GM21825 (cell line): Measurements from ENCODE around the gene STK25.

Source experiments
- ATAC-seq: cut with Tn5 transposase; IDR thresholded peaks from one replicate; pipeline ENCODE4 v1.9.1; 2021; ENCODE audit warnings: mild to moderate bottlenecking, moderate library complexity; ENCODE audit not compliant: unreplicated experiment

Gene STK25

DNA sequence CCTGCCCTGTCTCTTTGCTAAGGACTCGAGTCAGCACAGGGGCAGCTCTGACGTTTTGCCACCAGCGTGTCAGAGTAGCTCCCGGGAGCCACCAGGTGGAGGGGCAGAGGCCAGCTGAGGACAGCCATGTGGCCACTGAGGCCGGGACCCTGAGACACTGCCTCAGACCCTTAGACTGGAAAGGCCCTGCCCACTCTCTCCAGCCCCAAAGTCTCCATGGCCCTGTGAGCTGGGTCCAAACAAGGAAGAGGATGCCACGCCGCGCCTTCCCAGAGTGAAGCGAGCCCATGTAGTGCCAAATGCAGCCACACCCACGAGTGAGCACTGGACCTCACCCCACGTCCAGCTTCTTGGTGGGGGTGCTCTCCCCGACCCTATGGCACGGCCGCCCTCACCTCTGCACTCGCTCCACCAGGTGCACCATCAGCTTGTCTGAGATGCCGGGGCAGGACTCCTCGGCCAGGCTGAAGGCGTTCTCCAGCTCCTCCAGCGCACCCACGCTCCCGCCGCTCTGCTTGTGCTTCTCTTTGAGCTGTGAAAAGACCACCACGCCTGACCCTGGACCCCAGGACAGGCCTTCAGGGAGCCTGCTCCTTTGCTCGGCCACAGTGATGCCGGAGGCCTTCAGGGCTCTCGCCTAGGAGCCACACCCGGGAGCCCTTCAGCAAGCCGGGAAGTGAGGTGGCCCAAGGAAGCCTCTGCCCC is 12.2 kb downstream of the STK25 start:
- no peak for ATAC-seq

DNA sequence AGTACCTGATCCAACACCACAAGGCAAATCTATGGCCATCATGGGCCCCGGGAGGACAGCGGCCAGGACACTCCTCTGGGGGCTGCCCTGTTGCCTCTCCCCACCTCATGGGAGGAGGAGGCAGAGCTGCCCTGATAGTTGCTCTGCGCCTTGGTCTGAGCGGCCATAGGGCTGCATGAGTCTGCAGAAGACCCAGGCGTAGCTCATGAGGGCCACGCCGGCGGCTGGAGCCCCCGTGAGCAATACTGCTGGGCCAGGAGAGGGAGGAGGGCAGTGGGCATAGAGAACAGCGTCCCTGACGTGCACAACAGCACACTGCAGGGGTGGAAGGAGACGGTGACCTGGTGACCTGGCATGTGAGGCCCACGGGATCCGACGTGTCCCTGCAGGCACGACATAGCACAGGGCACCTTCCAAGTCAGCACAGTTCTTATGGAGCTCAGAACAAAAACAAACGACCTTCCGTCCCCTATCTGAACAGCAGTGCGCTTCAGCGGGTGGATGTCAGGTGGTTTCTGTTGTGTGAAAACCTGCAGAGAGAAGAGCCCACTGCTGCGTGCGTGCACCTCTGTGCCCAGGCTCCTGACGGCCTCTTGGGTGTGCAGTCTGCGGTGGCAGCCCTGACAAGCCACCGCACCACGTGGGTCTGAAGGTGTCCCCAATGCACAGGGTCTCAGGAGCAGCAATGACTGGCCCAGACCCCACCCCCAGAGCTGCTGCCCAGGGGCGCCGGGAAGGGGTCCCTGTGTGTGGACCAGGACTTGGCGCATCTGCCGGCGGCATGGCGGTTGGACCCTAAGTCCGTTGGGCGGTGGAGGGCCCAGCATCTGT is 13.0 kb downstream of the STK25 start:
- ATAC-seq, result no peak

DNA sequence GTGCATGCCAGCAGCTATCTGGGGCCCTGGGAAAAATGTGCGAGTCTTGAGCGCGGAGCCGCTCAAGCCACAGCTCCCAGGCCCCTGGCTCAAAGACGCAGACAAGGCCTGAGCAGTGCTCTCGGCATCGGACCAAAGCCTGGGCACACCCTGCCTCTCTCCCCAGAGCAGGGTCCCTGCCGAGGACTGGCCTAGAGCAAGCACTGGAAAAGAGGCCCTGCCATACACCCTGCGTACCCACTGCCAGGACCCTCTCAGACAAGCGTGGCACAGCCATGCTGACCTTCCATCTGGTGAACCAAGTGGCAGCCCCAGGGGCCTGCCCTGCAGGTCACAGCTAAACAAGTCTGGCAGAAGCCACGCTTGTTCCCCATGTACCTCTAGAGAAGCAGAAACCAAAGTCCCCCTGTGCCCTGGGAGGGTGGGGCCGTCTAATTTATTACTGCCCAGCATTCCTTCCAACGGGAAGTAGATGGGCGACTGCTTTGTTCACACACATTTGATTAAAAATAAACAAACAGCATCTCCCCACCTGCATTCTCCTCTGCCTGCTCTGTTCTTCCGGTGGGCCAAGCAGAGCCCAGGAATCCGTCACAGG is 14.0 kb downstream of the STK25 start:
- no peak for ATAC-seq

DNA sequence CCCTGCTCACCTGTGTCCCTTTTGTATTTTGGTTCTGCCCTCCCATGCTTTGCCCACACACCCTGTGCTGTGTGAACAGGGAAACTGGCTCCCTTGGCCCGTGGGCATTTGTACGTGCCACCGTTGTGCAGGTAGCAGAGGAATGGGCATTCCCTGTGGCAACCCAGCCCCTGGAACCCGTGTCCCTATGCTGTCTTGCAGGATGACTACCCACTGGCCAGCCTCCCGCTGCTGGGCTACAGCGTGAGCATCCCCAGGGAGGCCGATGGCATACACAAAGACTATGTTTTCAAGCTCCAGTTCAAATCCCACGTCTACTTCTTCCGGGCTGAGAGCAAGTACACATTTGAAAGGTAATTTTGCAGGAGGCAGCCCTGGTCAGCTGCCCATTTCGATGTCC is 15.3 kb downstream of the STK25 start:
- no peak for ATAC-seq

DNA sequence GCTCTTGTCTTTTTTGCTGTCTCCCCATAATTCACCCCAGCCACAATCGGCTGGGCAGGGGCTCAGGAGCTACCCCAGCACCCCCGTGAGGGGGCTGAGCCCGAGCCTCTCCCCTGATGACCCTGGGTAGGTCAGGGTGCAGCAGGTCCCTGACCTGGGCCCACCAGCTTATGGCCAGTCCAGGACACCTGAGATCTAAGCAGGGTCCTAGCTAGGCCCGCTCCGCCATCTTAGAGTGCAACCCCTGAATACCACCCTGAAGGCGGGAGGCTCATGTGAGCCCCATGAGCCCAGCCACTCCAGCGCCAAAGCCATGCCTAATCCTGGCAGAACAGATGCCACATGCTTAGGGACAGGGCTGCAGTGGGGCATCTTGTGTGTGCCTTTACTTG is 16.2 kb downstream of the STK25 start:
- ATAC-seq, result no peak

DNA sequence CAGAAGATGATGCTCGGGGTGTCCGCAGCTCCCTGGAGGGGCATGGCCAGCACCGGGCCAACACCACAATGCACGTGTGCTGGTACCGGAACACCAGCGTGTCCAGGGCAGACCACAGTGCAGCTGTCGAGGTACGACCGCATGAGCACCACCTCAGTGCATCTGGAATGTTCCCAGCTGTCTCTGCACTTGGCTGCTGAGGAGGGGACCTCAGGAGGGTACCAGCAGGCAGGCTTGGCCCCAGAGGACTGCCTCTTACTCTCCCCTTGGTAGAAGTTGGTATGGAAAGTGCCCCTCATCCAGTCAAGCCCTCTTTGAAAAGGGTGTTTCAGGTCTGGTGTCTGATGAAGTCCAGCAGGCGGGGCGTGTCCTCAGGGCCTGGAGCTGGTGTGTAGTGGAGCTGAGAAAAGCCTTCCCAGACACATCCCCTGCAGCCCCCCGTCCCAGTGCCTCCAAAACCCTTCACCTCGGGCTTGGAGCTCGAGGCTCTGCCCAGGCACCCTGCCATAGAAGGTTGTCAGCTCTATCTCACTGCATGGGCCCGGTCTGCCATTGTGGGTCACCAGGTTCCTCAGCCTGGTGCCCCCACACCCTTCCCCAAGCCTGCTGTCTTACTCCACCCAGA is 16.7 kb downstream of the STK25 start:
- no peak for ATAC-seq

DNA sequence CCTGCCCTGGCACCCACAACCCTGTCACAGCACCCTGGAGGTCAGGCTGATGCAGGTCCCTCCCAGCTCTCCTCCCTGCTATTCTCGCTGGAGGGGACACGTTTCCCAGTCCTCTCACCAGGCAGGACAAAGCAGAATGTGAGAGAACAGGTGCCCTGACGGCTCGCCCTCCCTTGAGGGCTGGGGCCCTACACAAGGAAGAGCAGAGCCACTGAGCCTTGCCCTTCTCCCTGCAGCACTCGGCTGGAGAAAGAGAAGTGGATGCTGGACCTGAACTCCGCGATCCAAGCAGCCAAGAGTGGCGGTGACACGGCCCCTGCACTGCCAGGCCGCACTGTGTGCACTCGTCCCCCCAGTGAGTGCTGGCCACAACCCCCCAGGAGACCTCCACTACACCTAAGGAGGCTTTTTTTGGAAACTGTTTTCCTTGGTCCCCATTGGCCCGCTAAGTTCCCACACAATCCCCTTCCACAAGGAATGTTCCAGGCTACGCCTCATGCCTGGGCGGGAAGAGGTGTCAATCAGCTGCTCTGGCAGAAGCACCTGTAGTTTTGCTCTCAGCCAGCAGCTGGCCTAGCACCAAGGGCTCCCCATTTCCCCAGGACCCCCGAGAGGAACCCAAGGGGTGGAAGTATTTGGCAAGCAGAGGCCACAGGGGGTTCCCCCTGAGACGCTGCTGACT is 17.4 kb downstream of the STK25 start:
- no peak for ATAC-seq

DNA sequence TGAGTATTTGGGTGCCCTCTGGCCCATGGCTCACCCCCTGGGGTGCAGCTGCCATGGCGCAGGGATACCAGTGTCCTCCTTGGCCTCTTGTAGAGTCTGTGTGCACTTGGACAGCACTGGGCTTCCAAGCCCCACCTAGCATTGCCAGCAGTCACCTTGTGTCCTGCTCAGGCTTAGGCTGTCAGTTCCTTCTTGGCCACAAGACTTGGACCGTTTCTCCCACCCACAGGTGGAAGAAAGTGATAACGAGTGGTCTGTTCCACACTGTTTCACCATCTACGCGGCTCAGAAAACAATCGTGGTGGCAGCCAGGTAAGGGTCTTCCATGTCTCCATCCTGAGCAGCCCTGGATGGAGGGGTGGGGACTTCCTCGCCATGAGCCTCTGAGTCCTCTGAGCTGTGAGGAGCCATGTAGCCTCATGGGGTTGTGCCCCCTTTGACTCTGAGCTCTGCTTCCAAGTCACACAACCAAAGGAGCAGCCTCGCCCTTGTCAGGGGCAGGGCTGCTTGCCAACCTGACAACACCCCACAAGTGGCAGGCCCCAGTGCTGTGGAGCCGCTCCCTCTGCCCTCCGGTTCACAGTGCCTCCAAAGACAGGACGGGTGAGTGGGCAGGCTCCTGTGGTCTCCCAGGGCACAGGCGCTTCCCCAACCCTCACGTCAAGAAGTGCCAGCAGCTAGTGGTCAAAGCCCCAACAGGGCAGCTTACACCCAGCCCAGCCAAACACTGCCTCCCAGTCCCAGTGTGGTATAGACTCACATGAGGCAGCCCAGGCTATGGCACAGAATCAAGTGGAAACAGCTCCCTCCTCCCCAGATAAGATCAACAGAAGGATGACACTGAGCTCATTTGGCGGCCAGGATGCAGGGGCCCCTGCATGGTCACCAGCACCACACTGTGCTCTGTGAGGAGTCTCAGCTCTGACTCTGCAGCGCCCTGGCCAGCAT is 18.4 kb downstream of the STK25 start:
- ATAC-seq, result no peak

DNA sequence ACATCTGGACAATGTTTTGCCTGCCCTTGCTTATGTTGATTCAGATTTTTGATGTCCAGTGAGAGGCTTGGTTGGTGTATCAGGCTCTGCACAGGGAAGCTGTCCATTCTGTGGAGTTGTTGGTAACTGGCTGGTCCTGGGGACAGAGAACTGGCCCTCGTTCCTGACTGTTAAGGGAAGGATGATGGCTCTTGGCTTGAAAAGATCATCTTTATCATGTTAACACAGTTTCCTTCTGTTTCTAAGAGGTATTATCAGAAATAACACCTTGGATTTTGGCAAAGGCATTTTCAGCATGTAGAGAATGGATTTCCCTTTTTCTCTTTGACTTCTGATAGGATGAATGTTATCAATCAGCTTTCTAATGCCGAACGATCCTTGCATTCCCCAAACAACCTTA is 19.3 kb downstream of the STK25 start:
- no peak for ATAC-seq

DNA sequence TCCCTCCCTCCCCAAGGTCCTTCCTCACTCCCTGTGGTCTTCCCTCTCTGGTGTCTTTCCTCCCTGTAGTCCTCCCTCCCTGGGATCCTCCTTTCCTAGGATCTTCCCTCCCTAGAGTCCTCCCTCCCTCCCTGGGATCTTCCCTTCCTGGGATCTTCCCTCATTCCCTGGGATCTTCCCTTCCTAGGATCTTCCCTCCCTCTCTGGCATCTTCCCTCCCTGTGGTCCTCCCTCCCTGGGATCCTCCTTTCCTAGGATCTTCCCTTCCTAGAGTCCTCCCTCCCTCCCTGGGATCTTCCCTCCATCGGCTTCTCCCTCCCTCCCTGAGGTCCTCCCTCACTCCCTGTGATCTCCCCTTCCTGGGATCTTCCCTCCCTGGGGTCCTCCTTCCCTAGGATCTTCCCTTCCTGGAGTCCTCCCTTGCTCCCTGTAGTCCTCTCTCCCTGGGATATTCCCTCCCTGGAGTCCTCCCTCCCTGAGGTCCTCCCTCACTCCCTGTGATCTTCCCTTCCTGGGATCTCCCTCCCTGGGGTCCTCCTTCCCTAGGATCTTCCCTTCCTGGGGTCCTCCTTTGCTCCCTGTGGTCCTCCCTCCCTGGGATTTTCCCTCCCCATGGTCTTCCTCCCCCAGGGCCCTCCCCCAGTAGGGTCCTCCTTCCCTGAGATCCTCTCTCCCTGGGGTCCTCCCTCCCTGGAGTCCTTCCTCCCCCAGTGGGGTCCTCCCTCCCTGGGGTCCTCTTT is 23.0 kb downstream of the STK25 start:
- ATAC-seq, result no peak

DNA sequence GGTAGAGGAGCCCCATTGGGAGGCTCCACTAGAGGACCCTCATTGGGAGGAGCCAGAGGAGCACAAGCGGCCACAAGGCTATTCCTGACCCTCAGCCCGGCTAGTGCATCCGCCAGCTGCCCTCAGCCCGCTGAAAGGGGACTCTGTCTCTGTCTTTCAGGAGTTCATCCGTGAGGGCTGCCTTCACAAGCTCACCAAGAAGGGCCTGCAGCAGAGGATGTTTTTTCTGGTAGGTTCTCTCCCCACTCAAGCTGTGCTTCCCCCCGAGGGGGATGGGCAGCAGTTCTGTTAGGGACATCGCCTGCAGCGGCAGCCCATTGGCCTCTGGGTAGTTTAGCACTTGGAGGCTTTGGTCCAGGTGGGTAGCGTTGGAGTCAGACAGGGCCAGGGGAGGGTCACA is 25.1 kb downstream of the STK25 start:
- ATAC-seq, result no peak

DNA sequence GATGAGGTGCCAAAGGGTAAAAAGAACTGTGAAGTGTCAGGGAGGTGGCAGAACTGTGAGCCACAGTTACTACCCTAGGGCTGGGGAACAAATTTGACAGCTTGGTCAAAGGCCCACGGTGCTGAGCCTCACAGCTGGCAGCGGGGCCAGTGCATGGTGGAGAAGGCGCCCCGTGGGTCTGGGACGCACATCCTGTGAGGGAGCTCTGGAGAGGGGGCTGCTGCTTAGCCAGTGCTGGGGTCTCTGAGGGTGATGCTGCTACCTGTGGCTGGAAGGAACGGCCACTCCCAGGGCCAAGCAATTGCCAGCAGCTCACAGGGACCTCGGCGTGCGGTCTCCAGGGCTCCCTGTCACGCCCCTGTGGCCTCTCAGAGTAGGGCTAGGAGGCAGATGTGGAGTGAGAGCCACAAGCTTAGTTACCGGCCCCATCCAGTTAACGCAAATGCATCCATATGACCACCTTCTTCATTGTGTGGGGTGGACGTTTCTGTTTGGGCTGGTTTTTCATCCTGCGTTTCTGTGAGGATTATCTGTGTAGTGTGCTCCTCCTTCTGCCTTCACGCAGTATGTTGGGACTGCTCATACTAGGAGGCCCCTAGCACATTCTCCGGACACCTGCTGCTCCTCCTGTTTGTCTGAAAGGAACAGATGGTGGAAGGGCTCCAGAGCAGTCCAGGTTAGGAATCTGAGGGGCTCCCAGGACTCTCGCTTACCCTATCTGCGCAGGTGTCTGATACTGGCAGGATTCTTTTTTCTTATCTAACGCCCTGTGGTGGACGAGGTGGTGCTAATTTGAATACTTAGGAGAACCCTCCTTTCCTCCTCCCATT is 26.0 kb downstream of the STK25 start:
- no peak for ATAC-seq

DNA sequence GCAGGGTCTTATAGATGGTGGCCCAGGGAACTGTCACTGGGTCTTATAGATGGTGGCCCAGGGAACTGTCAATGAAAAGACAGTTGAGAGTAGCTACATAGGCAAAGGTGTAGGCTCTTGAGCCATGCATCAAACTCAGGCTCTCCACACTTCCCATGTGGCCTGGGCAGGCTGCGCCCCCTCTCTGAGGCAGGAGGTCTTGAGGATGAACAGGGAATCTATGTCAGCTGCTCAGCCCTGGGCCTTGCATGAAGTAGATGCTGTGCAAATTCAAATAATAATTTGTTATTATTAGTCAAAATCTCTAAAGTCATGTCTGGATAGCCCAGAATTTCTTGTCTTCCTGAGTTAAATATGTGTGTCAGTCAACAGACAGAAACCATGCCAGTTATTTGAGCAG is 26.7 kb downstream of the STK25 start:
- no peak for ATAC-seq

DNA sequence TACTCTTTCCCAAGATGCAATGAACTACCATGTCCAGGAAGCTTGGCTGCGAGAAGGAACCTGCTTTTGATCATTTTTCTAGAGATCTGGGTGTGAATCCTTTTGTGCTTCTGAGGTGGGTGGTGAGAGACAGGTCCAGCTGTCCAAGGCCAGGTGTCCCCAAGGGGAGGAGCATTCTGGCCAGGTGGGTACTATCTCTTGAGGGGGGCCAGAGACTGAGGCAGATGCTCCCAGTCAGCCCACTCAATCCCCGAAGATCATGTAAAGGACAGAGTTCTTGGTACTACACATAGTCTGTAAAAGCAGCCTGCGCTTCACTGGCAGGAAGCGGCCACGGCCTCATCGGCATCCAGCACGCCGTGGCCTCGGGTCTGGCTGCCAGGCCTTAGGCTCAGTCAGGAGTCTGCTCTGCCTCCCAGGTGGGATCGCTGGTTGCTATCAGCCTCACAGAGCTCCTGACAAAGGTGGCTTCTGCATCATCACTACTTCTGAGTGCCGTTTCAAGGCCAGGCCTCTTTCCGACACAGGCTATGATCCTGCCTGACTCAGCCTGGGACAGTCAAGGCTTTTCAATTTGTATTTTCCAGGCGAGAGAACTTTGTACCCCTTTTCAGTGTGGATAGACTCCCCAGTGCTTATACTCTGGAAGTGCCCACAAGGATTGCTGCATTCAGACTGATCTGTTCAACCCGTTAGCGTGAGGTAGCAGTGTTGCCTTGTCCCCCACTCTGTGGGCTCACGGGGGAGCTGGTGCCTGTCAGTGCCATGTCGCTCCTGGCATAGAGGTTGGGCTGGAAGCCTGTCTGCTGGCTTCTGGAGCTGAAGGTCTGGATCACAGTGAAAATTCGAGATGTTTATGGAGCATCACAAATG is 29.1 kb downstream of the STK25 start:
- no peak for ATAC-seq

DNA sequence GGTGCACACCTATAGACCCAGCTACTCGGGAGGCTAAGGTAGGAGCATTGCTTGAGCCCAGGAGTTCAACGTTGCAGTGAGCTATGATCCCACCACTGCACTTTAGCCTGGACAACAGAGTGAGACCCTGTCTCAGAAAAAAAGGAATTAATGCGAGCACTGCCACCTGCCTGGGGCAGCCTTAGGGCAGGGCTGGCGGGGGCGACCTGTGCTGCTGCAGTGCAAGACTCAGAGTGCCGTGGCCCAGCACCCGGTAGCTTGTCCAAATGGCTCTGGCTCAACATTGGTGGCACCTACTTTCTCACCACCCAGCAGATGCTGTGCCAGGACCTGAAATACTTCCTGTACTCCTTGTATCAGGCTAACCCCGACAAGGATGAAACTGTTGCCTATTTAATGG is 30.2 kb downstream of the STK25 start:
- ATAC-seq, result no peak

DNA sequence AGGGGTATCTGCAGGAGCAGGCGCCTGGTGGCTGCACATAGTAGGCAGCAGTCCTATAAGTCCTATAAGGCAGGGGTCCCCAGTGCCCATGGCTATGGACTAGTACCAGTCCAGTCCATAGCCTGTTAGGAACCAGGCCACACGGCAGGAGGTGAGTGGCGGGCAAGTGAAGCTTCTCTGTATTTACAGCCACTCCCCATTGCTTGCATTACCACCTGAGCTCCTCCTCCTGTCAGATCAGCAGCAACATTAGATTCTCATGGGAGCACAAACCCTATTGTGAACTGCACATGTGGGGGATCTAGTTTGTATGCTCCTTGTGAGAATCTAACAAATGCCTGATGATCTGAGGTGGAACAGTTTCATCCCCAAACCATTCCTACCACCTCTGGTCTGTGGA is 33.1 kb downstream of the STK25 start:
- no peak for ATAC-seq

DNA sequence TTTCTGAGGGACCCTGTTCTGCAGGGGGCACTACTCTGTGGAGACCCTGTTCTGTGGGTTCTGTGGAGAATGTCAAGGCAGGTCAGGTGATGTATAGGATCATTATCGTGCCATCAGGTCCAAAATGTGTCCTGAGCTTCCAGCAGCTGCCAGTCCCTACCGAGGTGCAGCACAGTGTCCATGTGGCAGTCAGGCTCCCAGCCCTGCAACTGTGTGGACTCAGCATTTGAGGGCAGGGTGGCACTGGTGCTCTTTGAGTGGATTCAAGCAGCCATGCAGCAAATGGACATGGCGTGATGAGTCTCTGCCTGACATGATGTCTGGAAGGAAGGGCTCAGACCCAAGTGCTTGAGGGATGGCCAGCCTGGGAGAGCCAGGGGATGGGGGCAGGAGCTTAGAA is 35.0 kb downstream of the STK25 start:
- ATAC-seq, result no peak

DNA sequence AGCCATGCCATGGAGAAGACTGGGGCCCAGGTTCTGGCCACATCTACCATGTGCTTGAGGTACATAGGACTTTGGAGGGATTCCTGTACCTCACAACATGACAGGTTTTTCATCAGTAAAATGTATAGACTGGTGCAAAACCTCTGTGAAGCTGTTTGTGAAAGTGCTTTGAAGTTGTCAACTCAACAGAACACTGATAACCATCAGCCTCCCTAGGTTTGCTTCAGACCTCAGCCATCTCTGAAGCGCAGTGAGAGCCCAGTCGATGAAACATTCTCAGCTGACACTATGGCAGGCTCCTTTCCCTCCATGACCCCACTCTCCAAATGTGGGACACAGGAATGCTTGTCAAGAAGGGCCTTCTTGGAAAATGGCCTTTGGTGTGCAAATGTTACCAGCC is 38.6 kb downstream of the STK25 start:
- ATAC-seq, result no peak
